ENCODE measurements around the gene TTC6.

DNA sequence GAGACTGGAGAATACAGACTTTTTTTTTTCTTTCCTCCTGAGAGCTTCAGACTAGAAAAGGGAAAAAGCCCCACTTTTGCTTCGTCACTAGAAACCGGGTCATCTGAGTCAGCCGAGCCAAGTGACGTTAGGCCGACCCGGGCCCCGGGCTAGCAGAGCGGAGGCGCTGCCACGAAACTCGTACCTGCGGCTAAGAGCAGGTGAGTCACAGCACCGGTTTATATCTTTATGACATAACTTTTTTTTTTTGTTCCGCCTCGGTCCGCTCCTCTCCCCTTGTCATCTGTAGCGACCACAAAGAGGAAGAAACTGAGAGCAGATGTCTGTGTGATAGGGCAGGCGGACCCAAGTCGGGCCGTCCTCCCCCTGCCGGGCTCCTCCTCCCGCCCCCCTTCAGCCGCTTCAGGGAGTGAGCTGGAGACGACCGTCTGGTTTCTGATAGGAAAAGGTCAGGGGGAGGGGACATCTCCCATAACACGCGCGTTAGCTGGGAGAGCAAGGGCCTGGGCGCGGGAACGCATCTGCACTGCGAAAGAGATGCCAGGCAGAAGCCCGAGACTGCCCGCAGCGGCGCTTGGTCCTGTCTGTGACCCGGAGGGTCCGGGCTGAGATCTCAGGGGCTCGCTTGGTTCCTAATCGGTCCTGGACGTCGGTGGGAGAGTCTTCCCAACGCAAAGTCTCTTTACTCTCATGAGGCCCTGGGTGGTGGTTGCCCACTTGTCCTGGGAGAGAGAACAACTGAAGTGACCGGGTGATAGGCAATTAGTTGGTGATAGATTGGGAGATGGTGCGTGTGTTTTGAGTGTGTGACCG lies 586 bp downstream of the TTC6 start:
- TF ChIP-seq, protein P1, sequence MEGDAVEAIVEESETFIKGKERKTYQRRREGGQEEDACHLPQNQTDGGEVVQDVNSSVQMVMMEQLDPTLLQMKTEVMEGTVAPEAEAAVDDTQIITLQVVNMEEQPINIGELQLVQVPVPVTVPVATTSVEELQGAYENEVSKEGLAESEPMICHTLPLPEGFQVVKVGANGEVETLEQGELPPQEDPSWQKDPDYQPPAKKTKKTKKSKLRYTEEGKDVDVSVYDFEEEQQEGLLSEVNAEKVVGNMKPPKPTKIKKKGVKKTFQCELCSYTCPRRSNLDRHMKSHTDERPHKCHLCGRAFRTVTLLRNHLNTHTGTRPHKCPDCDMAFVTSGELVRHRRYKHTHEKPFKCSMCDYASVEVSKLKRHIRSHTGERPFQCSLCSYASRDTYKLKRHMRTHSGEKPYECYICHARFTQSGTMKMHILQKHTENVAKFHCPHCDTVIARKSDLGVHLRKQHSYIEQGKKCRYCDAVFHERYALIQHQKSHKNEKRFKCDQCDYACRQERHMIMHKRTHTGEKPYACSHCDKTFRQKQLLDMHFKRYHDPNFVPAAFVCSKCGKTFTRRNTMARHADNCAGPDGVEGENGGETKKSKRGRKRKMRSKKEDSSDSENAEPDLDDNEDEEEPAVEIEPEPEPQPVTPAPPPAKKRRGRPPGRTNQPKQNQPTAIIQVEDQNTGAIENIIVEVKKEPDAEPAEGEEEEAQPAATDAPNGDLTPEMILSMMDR (IDR thresholded peaks at IDR 0.05 in 4 of 5, conservative IDR thresholded peaks at IDR 0.05 in 1 of 5), result no peak
- no peak for TF ChIP-seq POLR2A (IDR thresholded peaks at IDR 0.05)

Data from gastrocnemius medialis (tissue), 4 donors.